H1 (cell line): ENCODE measurements around the gene MLKL. TPM values are rescaled to one million over a fixed set of nuclear protein-coding genes. Genes with fewer than 3 reads are reported as not detected.

Experiments used
- TAF7 ChIP-seq: optimal IDR thresholded peaks from 2 replicates; pipeline ENCODE3; 2011; ENCODE audit warnings: low read depth, mild to moderate bottlenecking, inconsistent platforms, low read length, moderate library complexity, borderline replicate concordance
- polyA plus RNA-seq, 7 experiments: library from polyadenylated mRNA; depleted of rRNA in 3 of 7; stranded (reverse) in 5 of 7; unstranded in 2 of 7; fragments of >200 nt in 5 of 7; fragments of 200-250 nt in 2 of 7; gene quantifications; 1 replicate in 5 of 7; 2 replicates in 1 of 7; 4 replicates in 1 of 7; pipeline versions ENCODE4 v1.2.1 to v1.2.3, GENCODE V29; 2011 to 2013; ENCODE audit warnings: missing spikeins in 2 of 7, mixed read lengths in 2 of 7
- total RNA-seq: library from RNA; stranded (reverse); fragmentation: NEBNext Ultra II Directional; extraction: Animal tissue kit (Norgen Biotek cat#: 25700); gene quantifications from 2 replicates; pipeline ENCODE4 v1.2.1, GENCODE V29; 2021

The MLKL gene
- total and polyA plus RNA-seq, 2 of the 8 experiments (the other 6 are each of a cell fraction or from before 2014, with no cell fraction given): 1.6 to 2.1 TPM

DNA sequence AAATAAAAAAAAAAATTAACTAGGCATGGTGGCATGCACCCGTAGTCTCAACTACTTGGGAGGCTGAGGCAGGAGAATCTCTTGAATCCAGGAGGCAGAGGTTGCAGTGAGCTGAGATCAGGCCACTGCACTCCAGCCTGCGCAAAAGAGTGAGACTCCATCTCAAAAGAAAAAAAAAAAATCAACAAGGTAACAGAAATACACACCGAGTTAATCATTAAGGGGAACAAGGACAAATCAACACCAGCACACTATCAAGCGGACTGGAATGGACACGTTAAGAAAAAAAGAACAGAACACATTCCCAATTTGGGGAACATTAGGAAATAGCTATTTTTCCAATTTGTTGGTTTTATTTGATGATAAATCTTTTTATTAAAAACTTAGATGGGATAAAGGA, 65.4 kb downstream of the MLKL start (continued):
- TF ChIP-seq TAF7: no peak
